ENCODE data around the gene TBC1D4.

DNA sequence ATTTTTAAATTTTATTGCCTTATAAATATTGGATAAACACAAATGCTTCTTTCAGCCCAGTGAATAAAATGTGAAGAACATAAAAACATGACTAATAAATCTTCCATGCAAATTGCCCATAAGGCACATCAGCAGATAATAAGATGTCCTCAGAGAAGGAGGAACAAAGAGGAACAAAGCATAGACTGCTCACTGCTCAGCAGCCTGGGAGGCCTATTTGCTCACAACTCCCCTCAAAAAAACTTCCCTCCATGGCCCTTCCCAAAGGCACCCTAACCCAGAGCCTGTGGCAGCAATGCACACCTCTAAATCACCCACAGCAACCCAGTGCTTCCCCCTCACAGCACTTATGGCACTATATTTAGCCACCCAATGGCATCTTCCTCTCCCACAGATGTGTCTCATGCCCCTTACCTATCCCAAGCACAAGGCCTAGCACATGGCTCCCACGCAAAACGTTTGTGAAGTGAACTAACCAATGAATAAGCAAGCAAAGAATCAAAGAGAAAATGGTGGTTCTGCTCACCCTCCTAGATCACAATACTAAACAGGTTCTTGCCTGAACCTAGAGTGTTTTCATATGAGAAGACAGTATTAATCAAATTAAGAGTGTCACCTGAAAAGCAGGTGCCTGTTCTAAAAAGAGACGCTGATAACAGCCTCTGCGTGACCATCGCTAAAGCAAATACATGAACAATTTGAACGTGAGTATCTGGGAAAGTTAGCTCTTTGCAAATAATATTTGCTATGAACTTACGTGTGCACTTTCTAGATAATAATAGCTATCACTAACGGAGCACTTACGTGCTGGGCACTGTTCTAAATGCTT, 96.9 kb downstream of the TBC1D4 start:
- TF ChIP-seq, protein P1, sequence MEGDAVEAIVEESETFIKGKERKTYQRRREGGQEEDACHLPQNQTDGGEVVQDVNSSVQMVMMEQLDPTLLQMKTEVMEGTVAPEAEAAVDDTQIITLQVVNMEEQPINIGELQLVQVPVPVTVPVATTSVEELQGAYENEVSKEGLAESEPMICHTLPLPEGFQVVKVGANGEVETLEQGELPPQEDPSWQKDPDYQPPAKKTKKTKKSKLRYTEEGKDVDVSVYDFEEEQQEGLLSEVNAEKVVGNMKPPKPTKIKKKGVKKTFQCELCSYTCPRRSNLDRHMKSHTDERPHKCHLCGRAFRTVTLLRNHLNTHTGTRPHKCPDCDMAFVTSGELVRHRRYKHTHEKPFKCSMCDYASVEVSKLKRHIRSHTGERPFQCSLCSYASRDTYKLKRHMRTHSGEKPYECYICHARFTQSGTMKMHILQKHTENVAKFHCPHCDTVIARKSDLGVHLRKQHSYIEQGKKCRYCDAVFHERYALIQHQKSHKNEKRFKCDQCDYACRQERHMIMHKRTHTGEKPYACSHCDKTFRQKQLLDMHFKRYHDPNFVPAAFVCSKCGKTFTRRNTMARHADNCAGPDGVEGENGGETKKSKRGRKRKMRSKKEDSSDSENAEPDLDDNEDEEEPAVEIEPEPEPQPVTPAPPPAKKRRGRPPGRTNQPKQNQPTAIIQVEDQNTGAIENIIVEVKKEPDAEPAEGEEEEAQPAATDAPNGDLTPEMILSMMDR (conservative IDR thresholded peaks at IDR 0.05 in 1 of 2, IDR thresholded peaks at IDR 0.05 in 1 of 2; ENCODE audit: extremely low read depth in 1 of 2, insufficient read depth in 1 of 2, low read depth in 1 of 2, low read length in 2 of 2): no peak
- TF ChIP-seq EZH2 (IDR thresholded peaks at IDR 0.05; ENCODE audit: borderline replicate concordance, low read length): no peak
